DND-41 (cell line): ENCODE measurements around the gene RPS14.
"Not testable (repeated sequence)": the region's sequence is repeated elsewhere in the genome, so short reads cannot be mapped to it uniquely, and the experiment has no call there.

Source experiments
- ATAC-seq: fragments of 200-7000 bp; cut with Tn5 transposase; 3 replicates; pipeline ENCODE4 v1.9.1; 2021; ENCODE audit warnings: low read depth; ENCODE audit not compliant: insufficient read depth
- DNase-seq: peaks from one replicate; pipeline ENCODE4 v3.0.0-alpha.2; 2020
- H2AFZ ChIP-seq: 2 replicates; pipeline ENCODE4 v1.6.0; 2012; ENCODE audit warnings: low read depth, low read length
- H3K27ac ChIP-seq: 2 replicates; pipeline ENCODE4 v1.5.1; 2012; ENCODE audit warnings: low read length, inconsistent platforms
- H3K27me3 ChIP-seq: fragments of 200-600 bp; sonication (generic); 2 replicates; pipeline ENCODE4 v1.6.0; 2012; ENCODE audit warnings: low read length, mild to moderate bottlenecking, inconsistent platforms; ENCODE audit not compliant: insufficient read depth, poor library complexity
- H3K36me3 ChIP-seq: 2 replicates; pipeline ENCODE4 v1.5.1; 2012; ENCODE audit warnings: low read length, inconsistent platforms; ENCODE audit not compliant: insufficient read depth
- H3K4me1 ChIP-seq: 2 replicates; pipeline ENCODE4 v1.5.1; 2012; ENCODE audit warnings: mild to moderate bottlenecking, low read length; ENCODE audit not compliant: insufficient read depth
- H3K4me2 ChIP-seq: 2 replicates; pipeline ENCODE4 v1.6.0; 2012; ENCODE audit warnings: mild to moderate bottlenecking, moderate library complexity, low read length, inconsistent platforms; ENCODE audit not compliant: insufficient read depth
- H3K4me3 ChIP-seq, 2 experiments: fragments of 200-600 bp in 1 of 2; shearing (Covaris generic) in 1 of 2; 2 replicates each; pipeline ENCODE4 v1.5.1; 2012 to 2016; ENCODE audit warnings: inconsistent platforms in 2 of 2, low read length in 2 of 2, mild to moderate bottlenecking in 2 of 2, low read depth in 1 of 2, moderate library complexity in 1 of 2
- H3K79me2 ChIP-seq: 2 replicates; pipeline ENCODE4 v1.6.0; 2012; ENCODE audit warnings: low read length, inconsistent platforms; ENCODE audit not compliant: insufficient read depth
- H3K9ac ChIP-seq: 2 replicates; pipeline ENCODE4 v1.6.0; 2012; ENCODE audit warnings: low read depth, mild to moderate bottlenecking, inconsistent platforms, low read length, moderate library complexity
- H3K9me3 ChIP-seq: 2 replicates; pipeline ENCODE4 v1.5.1; 2012; ENCODE audit warnings: low read length, moderate library complexity, mild to moderate bottlenecking, inconsistent platforms; ENCODE audit not compliant: insufficient read depth, severe bottlenecking
- H4K20me1 ChIP-seq: 2 replicates; pipeline ENCODE4 v1.6.0; 2012; ENCODE audit warnings: low read length; ENCODE audit not compliant: insufficient read depth
- EZH2 ChIP-seq: IDR thresholded peaks from 3 replicates; pipeline ENCODE4 v1.6.1; 2012; ENCODE audit warnings: borderline replicate concordance, low read depth, mild to moderate bottlenecking, moderate library complexity, low read length, inconsistent platforms; ENCODE audit not compliant: severe bottlenecking
- TF ChIP-seq, protein P1 (sequence below): IDR thresholded peaks from 2 replicates; pipeline ENCODE4 v1.5.1; 2012; ENCODE audit warnings: borderline replicate concordance, low read length, moderate library complexity, mild to moderate bottlenecking; ENCODE audit not compliant: poor library complexity, severe bottlenecking; ENCODE audit errors: extremely low read depth

Gene RPS14

DNA sequence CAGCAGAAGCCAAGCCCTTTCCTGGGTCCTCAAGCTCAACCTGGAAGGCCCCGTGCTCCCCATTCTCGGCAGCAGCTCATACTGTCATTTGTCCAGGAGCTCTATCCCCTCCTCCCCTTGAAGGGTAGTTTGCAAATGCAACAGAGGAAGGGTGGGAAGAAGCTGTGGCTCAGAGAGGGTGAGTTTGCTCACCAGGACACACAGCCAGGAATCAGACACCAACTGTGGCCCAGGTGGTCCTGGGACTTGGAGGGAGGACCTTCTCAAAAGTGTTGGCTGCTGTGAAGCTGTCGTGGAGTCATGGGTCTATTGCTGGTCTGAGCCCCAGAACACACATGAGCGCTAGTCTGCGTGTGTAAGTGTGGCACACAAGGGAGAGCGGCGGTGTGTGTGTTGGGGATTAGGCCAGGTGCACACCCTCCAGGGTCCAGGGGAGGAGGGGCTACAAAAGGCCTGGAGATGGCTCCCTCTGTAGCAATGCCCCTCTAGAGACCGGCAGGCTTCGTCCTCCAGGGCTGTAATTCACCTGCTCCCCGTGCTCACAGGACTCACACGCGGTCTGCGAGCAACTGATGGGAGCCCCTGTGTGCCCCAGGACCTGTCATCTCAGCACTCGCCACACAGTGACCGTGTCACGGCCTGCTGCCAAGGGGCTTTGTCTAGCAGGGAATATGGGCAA is 8.2 kb upstream of the RPS14 start:
- no peak for ATAC-seq
- H3K27ac ChIP-seq: no peak overlapping the region

DNA sequence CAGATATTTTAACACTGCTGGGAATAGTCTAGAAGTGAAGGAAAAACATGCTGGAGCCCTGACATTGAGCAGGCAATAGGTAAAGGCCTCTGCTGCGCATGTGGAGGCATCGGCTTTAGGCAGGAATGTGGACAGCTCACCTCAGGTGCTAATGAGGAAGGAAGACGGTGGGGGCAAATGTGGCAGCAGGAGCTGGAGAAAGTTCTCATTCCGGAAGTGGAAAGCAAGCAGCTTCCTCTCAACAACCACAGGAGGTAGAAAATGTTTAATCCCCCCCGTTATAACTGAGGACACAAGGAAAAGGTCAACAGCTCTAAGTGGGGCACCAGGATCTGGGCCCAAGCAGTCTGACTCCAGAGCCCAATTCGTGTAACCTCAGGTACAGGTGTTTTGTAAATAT is 7.6 kb upstream of the RPS14 start:
- no peaks in the 10 kb centered on the region for H3K79me2 ChIP-seq
- H3K36me3 ChIP-seq: no peaks in the 10 kb centered on the region
- peak overlapping the region; percentile 13 for H2AFZ ChIP-seq
- H3K4me3 ChIP-seq: no peak overlapping the region
- TF ChIP-seq, protein P1, sequence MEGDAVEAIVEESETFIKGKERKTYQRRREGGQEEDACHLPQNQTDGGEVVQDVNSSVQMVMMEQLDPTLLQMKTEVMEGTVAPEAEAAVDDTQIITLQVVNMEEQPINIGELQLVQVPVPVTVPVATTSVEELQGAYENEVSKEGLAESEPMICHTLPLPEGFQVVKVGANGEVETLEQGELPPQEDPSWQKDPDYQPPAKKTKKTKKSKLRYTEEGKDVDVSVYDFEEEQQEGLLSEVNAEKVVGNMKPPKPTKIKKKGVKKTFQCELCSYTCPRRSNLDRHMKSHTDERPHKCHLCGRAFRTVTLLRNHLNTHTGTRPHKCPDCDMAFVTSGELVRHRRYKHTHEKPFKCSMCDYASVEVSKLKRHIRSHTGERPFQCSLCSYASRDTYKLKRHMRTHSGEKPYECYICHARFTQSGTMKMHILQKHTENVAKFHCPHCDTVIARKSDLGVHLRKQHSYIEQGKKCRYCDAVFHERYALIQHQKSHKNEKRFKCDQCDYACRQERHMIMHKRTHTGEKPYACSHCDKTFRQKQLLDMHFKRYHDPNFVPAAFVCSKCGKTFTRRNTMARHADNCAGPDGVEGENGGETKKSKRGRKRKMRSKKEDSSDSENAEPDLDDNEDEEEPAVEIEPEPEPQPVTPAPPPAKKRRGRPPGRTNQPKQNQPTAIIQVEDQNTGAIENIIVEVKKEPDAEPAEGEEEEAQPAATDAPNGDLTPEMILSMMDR: no peak
- TF ChIP-seq EZH2: no peak
- H3K4me2 ChIP-seq: no peak overlapping the region
- ATAC-seq (no peak), DNase-seq (no peak)
- peaks cover 17% of the 10 kb centered on the region for H3K4me1 ChIP-seq
- no peak overlapping the region for H3K27ac ChIP-seq
- no peaks in the 10 kb centered on the region for H3K9me3 ChIP-seq
- H4K20me1 ChIP-seq: no peaks in the 10 kb centered on the region
- H3K9ac ChIP-seq: no peak overlapping the region
- no peaks in the 10 kb centered on the region for H3K27me3 ChIP-seq

More for the DNA sequence above, 8.2 kb upstream of the RPS14 start:
- H3K4me2 ChIP-seq: no peak overlapping the region
- H3K9ac ChIP-seq: no peak overlapping the region
- H3K4me1 ChIP-seq: peaks cover 17% of the 10 kb centered on the region
- H3K79me2 ChIP-seq: no peaks in the 10 kb centered on the region
- no peaks in the 10 kb centered on the region for H3K9me3 ChIP-seq
- DNase-seq: no peak
- TF ChIP-seq, protein P1: no peak
- TF ChIP-seq EZH2: no peak
- no peaks in the 10 kb centered on the region for H4K20me1 ChIP-seq
- no peaks in the 10 kb centered on the region for H3K27me3 ChIP-seq
- no peak overlapping the region for H3K4me3 ChIP-seq
- H3K36me3 ChIP-seq: no peaks in the 10 kb centered on the region
- peak overlapping the region; percentile 13 for H2AFZ ChIP-seq

- no peaks in the 10 kb centered on the region for H3K36me3 ChIP-seq
- TF ChIP-seq EZH2: no peak
- TF ChIP-seq, protein P1: no peak
- H3K4me1 ChIP-seq: peaks cover 24% of the 10 kb centered on the region
- no peak overlapping the region for H3K4me3 ChIP-seq
- no peaks in the 10 kb centered on the region for H4K20me1 ChIP-seq
- no peak overlapping the region for H3K9ac ChIP-seq
- H3K27me3 ChIP-seq: no peaks in the 10 kb centered on the region
- no peak for DNase-seq
- no peak overlapping the region for H3K4me2 ChIP-seq
- ATAC-seq: no peak
- no peak overlapping the region for H3K27ac ChIP-seq
- no peak overlapping the region; the same call in 1 of the 2 replicates for H2AFZ ChIP-seq
- no peaks in the 10 kb centered on the region for H3K79me2 ChIP-seq
- H3K9me3 ChIP-seq: peaks cover 3% of the 10 kb centered on the region
These were observed 5.1 kb upstream of the RPS14 start for GRCh38 chr5:150454492-150455229.

DNA sequence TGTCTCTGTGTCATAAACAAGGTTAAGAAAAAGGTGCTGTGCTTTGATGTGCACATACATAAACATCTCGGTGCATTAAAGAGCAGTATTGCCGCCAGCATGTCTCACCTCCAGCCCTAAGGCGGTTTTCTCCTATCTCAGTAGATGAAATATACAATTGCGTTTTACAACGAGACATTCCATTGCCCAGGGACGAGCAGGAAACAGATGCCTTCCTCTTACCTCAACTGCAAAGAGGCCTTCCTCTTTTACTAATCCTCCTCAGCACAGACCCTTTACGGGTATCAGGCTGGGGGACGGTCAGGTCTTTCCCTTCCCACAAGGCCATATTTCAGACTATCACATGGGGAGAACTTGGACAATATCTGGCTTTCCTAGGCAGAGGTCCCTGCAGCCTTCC is 4.5 kb upstream of the RPS14 start:
- H3K27me3 ChIP-seq, H3K79me2 ChIP-seq, H3K4me3 ChIP-seq, H2AFZ ChIP-seq, H3K36me3 ChIP-seq, H3K9me3 ChIP-seq, ATAC-seq, H3K4me2 ChIP-seq, H3K9ac ChIP-seq, H4K20me1 ChIP-seq, H3K27ac ChIP-seq, DNase-seq: not testable (repeated sequence)
- peaks cover 20% of the 10 kb centered on the region for H3K4me1 ChIP-seq
